K562 (cell line): ENCODE data around the gene PLA2G4C. TPM values are rescaled to one million over a fixed set of nuclear protein-coding genes. Genes with fewer than 3 reads are reported as not detected.

Experiments used
- ATAC-seq: fragments of 200-7000 bp; cut with Tn5 transposase; 3 replicates; pipeline ENCODE4 v1.9.1; 2020; ENCODE audit warnings: moderate library complexity
- BruUV-seq: library from RNA; stranded (reverse); fragments of 400-500 nt; replicated peaks from 2 replicates; lab custom pipeline; 2021; lab: Mats Ljungman, UMichigan
- CTCF ChIA-PET: fragments of 300-600 bp; formaldehyde crosslinking; extraction: SDS; loops from one replicate; lab custom pipeline; 2021; ENCODE audit warnings: low intra/inter-chr PET ratio; lab: Yijun Ruan, JAX
- POLR2A ChIA-PET: fragments of 300-600, 350-650 bp; sonication (Branson Sonifier 250); formaldehyde crosslinking; extraction: SDS; loops from one replicate; lab custom pipeline; 2021; ENCODE audit warnings: antibody characterized with exemption, inconsistent platforms; lab: Yijun Ruan, JAX
- DNase-seq, 4 experiments: peaks; one replicate each; pipeline versions ENCODE4 v3.0.0 to v3.0.0-alpha.2; 2011 to 2018; ENCODE audit warnings: low spot score in 3 of 4, mixed read lengths in 3 of 4; ENCODE audit errors: extremely low read depth in 1 of 4
- FAIRE-seq: peaks from 2 replicates; lab custom pipeline; 2011; peaks lifted over from hg19 to GRCh38; lab: Jason Lieb, UNC
- H2AFZ ChIP-seq: 2 replicates; pipeline ENCODE4 v1.6.0; 2011; ENCODE audit warnings: low read depth, low read length, control low read depth, inconsistent platforms
- H3K27ac ChIP-seq: fragments of 200-600 bp; 3 replicates; pipeline ENCODE4 v1.8.0; 2011; ENCODE audit warnings: low read depth, mild to moderate bottlenecking, control low read depth, inconsistent platforms, low read length, moderate library complexity, mixed read lengths; ENCODE audit errors: extremely low read depth
- H3K27me3 ChIP-seq, 2 experiments: fragments of 300-600 bp in 1 of 2; 2 replicates in 1 of 2; 3 replicates in 1 of 2; pipeline versions ENCODE4 v1.6.0 to v1.8.0; 2011; ENCODE audit warnings: inconsistent platforms in 2 of 2, low read length in 2 of 2, mild to moderate bottlenecking in 1 of 2, mixed read lengths in 1 of 2, moderate library complexity in 1 of 2; ENCODE audit not compliant: control insufficient read depth in 2 of 2, insufficient read depth in 2 of 2
- H3K36me3 ChIP-seq: fragments of 300-600 bp; 3 replicates; pipeline ENCODE4 v1.8.0; 2011; ENCODE audit warnings: mild to moderate bottlenecking, low read length, inconsistent platforms; ENCODE audit not compliant: control insufficient read depth, insufficient read depth
- H3K4me1 ChIP-seq, 2 experiments: fragments of 200-600 bp in 1 of 2; replicated peaks in 1 of 2; 2 replicates in 1 of 2; 3 replicates in 1 of 2; pipeline versions ENCODE4 v1.5.1 to v1.8.0; 2011; ENCODE audit warnings: inconsistent platforms in 2 of 2, low read length in 2 of 2, mild to moderate bottlenecking in 1 of 2, mixed read lengths in 1 of 2, moderate library complexity in 1 of 2; ENCODE audit not compliant: control insufficient read depth in 2 of 2, insufficient read depth in 2 of 2
- H3K4me2 ChIP-seq: 2 replicates; pipeline ENCODE4 v1.6.1; 2011; ENCODE audit warnings: low read length, control low read depth, inconsistent platforms, mixed read lengths; ENCODE audit not compliant: insufficient read depth
- H3K4me3 ChIP-seq: fragments of 200-600 bp; sonication (generic), shearing (Covaris generic); 2 replicates; pipeline ENCODE4 v1.5.1; 2016; ENCODE audit warnings: control low read depth, inconsistent platforms
- H3K79me2 ChIP-seq: fragments of 200-600 bp; 3 replicates; pipeline ENCODE4 v1.8.0; 2011; ENCODE audit warnings: low read length, inconsistent platforms; ENCODE audit not compliant: control insufficient read depth, insufficient read depth
- H3K9ac ChIP-seq, 2 experiments: 2 replicates each; pipeline versions ENCODE4 v1.6.0 to v1.6.1; 2011; ENCODE audit warnings: low read depth in 2 of 2, low read length in 2 of 2, control low read depth in 1 of 2, inconsistent platforms in 1 of 2, mild to moderate bottlenecking in 1 of 2, mixed read lengths in 1 of 2; ENCODE audit not compliant: insufficient read depth in 1 of 2
- H3K9me1 ChIP-seq: one replicate; pipeline ENCODE4 v1.6.0; 2011; ENCODE audit warnings: inconsistent platforms, mild to moderate bottlenecking, low read length, moderate library complexity; ENCODE audit not compliant: control insufficient read depth, insufficient read depth
- H3K9me3 ChIP-seq: replicated peaks from 2 replicates; pipeline ENCODE4 v1.5.1; 2011; ENCODE audit warnings: low read depth, low read length, inconsistent platforms; ENCODE audit not compliant: control insufficient read depth, insufficient read depth
- H4K20me1 ChIP-seq: replicated peaks from 2 replicates; pipeline ENCODE4 v1.6.1; 2011; ENCODE audit warnings: low read length, inconsistent platforms, mixed read lengths; ENCODE audit not compliant: control insufficient read depth, insufficient read depth
- ESRRA ChIP-seq: fragments of 450-650 bp; IDR thresholded peaks from 2 replicates; pipeline ENCODE4 v1.6.1; 2014; ENCODE audit warnings: low read depth, mild to moderate bottlenecking, moderate library complexity, borderline replicate concordance
- RBM25 ChIP-seq: fragments of 200-400 bp; formaldehyde crosslinking; IDR thresholded peaks from 2 replicates; pipeline ENCODE4 v1.6.1; 2018; ENCODE audit warnings: low read length, low read depth, moderate library complexity; ENCODE audit not compliant: severe bottlenecking
- RNF2 ChIP-seq: sonication (generic); IDR thresholded peaks from 2 replicates; pipeline ENCODE4 v1.6.1; 2016
- WGBS: fragments of 100-300 bp; shearing (Covaris generic); methylation state at CpG from one replicate; pipeline ENCODE4 v1.1.6; 2016; ENCODE audit warnings: low coverage, mixed read lengths; ENCODE audit not compliant: insufficient coverage; ENCODE audit errors: missing lambda C conversion rate; 5-methylcytosine and 5-hydroxymethylcytosine counted together
- in situ Hi-C: fragments of 300-500 bp; cut with MboI; formaldehyde crosslinking; loops from 4 replicates; pipeline ENCODE4 v1.15.0; 2018; ENCODE audit warnings: inconsistent platforms, mixed read lengths
- intact Hi-C: fragments of 100-400 bp; cut with micrococcal nuclease; formaldehyde crosslinking; loops from 2 replicates; pipeline ENCODE4 v1.14.2; 2022
- polyA plus RNA-seq, 8 experiments: library from polyadenylated mRNA; depleted of rRNA in 4 of 8; stranded (reverse) in 5 of 8; unstranded in 3 of 8; fragments of >200 nt; fragmentation: Nextera tagmentation in 2 of 8; fragmentation: Illumina TruSeq in 1 of 8; extraction: Ambion mirVana in 2 of 8; extraction: Trizol in 1 of 8; gene quantifications; 2 replicates each; pipeline versions ENCODE4 v1.2.1 to v1.2.3, GENCODE V29; 2011 to 2014; ENCODE audit warnings: inconsistent platforms in 1 of 8, missing spikeins in 1 of 8
- total RNA-seq, 7 experiments: library from RNA; depleted of rRNA in 6 of 7; stranded (reverse); fragments of >200 nt in 6 of 7; fragmentation: Illumina TruSeq in 2 of 7; extraction: Trizol in 2 of 7; gene quantifications; 2 replicates each; pipeline versions ENCODE4 v1.2.1 to v1.2.3, GENCODE V29; 2011 to 2021; ENCODE audit warnings: low replicate concordance in 1 of 7
- TF ChIP-seq, protein P1 (sequence below): fragments of 450-650 bp; IDR thresholded peaks from 2 replicates; pipeline ENCODE4 v1.6.1; 2018; ENCODE audit not compliant: partially characterized antibody

The PLA2G4C gene
- total and polyA plus RNA-seq, 9 of the 15 experiments (the other 6 are each of a cell fraction or from before 2014, with no cell fraction given) = 0.27 to 0.35 (median 0.35) TPM; not detected in 6

DNA sequence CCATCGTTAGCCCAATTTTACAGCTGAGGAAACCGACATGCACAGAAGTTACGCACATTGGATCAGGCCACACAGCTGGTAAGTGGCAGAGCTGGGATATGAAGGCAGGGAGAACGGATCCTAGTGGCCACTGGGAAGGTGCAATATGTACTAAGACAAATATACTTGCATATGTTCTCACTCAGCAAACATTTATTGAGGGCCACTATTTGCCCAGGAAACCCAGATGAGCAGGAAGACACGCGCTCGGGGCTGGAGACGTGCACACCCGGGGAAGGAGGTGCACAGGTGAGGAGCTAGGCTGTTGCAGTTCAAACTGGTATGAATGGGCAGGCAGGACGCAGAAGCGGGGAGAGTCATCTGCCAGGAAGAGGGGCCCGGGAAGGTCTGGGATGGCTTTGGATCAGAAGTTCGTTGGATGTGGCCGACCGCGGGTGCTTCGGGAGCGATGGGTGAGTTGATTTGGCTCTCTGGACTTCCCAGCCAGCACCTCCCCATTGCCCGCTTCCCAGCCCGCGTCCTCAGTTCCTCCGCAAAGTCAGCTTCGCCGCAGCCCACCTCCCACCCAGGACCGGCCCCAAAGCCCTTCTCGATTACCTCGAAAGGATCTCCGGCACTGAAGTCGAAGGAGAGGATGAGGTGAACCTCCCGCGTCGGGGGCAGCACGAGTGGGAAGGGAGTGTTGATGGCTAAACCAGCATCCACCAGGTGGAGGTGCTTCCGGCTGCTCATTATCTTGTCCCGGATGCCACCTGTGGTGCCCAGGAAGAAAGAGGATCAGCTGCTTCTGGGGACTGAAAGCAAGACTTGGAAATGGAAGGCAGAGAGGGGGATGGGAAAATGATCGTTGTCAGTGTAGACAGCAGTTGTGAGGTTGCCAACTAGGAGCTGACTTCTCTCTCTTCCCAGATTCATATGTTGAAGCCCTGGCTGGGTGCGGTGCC lies 48.9 kb downstream of the PLA2G4C start:
- Histone ChIP-seq H3K4me3 (no peak overlapping the region), H4K20me1 (no peaks in the 10 kb centered on the region), H3K36me3 (no peaks in the 10 kb centered on the region), H3K27ac (no peak overlapping the region), H3K27me3 (peaks cover 16 to 48% of the 10 kb centered on the region in 2 experiments), H3K4me1 (no peaks in the 10 kb centered on the region; a peak in 1 of 5 replicates), H3K79me2 (no peaks in the 10 kb centered on the region), H3K9me1 (no peaks in the 10 kb centered on the region), H2AFZ (no peak overlapping the region), H3K9ac (no peak overlapping the region), H3K9me3 (no peaks in the 10 kb centered on the region), H3K4me2 (no peak overlapping the region)
- ChIA-PET POLR2A (interaction anchor here (0.6 to 1.0 kb wide), 3 partner anchors 14 to 32 kb away, joined by 4 to 6 read pairs (median 4); partner anchors contain the start of gene CABP5), CTCF (no interaction called here)
- no peak for FAIRE-seq
- in situ Hi-C loops (no loop called here), intact Hi-C loops (no loop called here)
- DNase-seq = no peak
- TF ChIP-seq ESRRA (no peak), RNF2 (no peak)
- WGBS = 8% methylated on average over 37 of the region's 37 CpGs
- no TSS peak for BruUV-seq
- no peak for ATAC-seq

DNA sequence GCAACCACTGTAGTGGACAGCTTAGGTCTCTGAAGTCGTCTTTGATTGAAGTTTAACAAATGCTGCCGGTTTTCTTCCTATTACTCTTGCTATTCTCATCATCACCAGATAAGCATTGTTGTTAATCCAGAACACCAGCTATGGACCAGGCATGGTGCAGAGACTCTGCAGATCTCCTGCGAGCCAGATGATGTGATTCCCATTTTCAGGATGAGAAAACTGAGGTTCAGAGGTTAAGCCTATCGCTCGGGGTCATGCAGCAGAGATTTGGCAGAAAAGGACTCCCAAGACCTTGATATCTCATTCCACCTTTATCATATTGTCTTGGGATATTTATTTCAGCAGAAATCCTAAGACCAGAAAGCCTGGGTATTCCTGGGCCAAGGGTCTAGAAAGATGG lies 50.2 kb downstream of the PLA2G4C start:
- ATAC-seq = no peak
- Histone ChIP-seq H3K4me3 (no peak overlapping the region), H3K9me3 (no peaks in the 10 kb centered on the region), H4K20me1 (no peaks in the 10 kb centered on the region), H3K9ac (no peak overlapping the region), H3K79me2 (no peaks in the 10 kb centered on the region), H3K36me3 (no peaks in the 10 kb centered on the region), H3K27ac (no peak overlapping the region), H2AFZ (no peak overlapping the region), H3K4me1 (no peaks in the 10 kb centered on the region; a peak in 1 of 5 replicates), H3K4me2 (no peak overlapping the region), H3K27me3 (peaks cover 12 to 52% of the 10 kb centered on the region in 2 experiments), H3K9me1 (no peaks in the 10 kb centered on the region)
- intact Hi-C loops (no loop called here), in situ Hi-C loops (no loop called here)
- ChIA-PET POLR2A (no interaction called here), CTCF (no interaction called here)
- no peak for FAIRE-seq
- no TSS peak for BruUV-seq
- TF ChIP-seq RBM25 = peak; percentile 25
- TF ChIP-seq, protein P1, sequence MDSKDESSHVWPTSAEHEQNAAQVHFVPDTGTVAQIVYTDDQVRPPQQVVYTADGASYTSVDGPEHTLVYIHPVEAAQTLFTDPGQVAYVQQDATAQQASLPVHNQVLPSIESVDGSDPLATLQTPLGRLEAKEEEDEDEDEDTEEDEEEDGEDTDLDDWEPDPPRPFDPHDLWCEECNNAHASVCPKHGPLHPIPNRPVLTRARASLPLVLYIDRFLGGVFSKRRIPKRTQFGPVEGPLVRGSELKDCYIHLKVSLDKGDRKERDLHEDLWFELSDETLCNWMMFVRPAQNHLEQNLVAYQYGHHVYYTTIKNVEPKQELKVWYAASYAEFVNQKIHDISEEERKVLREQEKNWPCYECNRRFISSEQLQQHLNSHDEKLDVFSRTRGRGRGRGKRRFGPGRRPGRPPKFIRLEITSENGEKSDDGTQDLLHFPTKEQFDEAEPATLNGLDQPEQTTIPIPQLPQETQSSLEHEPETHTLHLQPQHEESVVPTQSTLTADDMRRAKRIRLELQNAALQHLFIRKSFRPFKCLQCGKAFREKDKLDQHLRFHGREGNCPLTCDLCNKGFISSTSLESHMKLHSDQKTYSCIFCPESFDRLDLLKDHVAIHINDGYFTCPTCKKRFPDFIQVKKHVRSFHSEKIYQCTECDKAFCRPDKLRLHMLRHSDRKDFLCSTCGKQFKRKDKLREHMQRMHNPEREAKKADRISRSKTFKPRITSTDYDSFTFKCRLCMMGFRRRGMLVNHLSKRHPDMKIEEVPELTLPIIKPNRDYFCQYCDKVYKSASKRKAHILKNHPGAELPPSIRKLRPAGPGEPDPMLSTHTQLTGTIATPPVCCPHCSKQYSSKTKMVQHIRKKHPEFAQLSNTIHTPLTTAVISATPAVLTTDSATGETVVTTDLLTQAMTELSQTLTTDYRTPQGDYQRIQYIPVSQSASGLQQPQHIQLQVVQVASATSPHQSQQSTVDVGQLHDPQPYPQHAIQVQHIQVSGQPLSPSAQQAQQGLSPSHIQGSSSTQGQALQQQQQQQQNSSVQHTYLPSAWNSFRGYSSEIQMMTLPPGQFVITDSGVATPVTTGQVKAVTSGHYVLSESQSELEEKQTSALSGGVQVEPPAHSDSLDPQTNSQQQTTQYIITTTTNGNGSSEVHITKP = no peak
- WGBS = 2% methylated on average over 5 of the region's 5 CpGs
- no peak for DNase-seq
